Measurements from ENCODE around the gene PLA2G4D.

PLA2G4D gene

DNA sequence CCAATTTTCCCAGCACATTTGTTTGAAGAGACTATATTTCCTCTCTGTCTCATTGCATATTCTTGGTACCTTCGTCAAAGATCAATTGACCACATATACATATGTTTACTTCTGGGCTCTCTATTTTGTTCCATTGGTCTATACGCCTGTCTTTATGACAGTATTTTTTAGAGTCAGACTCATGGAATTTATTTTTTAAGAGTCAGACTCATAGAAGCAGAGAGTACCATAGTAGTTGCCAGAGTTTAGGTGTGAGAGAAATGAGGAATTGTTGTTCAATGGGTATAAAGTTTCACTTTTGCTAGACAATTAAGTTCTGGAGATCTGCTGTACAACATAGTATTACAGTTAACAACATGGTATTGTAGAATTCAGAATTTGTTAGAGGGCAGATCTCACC is 35.0 kb upstream of the PLA2G4D start:
- no peak for DNase-seq (ENCODE audit: low read depth in 3 of 3, low spot score in 1 of 3)

DNA sequence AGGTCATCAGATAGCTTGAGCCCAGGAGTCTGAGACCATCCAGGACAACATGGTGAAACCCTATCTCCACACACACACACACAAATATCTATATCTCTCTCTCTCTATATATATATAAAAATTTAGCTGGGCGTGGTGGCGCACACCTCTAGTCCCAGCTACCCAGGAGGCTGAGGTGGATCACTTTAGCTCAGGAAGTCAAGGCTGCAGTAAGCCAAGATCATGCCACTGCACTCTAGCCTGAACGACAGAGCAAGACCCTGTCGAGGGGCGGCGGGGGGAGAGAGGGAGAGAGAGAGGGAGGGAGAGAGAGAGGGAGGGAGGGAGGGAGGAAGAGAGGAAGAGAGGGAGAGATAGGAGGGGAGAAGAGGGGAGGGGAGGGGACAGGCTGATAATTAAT is 34.1 kb upstream of the PLA2G4D start:
- no peak for DNase-seq (ENCODE audit: low read depth in 3 of 3, low spot score in 1 of 3)

DNA sequence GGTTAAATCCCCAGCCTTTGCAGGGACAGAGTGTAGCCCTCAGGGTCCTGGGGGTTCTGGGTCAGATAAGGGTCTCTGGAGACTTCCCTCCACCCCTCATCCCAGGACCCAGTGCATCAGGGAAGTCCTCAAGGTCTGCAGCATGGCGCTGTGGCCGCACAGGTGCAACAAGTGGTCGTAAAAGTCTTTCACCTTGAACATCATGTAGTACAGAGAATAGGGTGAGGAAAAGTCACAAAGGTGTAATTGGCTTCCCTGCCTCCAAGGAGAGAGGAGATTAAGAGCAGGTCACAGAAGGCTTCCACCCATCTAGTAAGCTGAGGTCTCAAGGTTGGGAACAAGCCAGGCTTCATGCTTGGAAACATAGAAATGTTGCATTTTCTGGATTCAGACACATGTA is 29.2 kb upstream of the PLA2G4D start:
- no peak for DNase-seq (ENCODE audit: low read depth in 3 of 3, low spot score in 1 of 3)

DNA sequence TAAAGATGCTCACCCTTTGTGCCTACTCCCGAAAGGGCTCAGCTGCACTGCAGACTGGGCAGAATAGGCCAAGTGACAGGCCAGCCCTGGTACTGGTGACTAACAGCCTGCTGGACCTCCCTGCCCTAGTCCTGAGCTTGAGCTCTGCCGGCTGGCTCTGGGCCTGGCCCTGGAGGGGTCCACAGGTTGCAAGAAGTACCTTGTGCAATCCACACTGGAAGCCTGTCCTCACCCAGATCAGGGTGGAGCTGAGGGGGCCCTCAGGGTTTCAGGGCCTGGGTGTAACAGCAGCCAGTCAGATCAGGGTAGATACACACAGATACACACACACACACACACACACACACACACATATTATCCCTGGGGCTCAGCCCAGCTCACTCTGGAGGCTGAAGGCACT is 27.3 kb upstream of the PLA2G4D start:
- DNase-seq (ENCODE audit: low read depth in 3 of 3, low spot score in 1 of 3): no peak

DNA sequence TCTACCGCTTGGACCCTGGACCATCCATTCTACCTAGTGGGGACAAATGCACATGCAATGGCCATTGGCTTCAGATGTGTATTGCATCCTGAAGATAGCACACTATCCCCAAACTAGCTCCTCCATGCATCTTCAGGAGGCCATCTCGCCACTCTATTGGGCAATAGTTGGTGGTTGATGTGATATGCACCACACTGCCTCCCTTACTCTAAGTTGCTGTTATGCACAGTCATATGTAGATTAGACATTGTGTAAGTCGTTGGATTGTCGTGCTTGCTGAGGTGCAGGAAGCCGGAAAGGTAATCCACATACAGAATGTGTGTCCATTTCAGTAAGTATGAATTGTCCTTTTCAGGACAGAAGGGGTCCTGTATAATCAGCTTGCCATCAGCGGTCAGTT is 26.7 kb upstream of the PLA2G4D start:
- no peak for DNase-seq (ENCODE audit: low read depth in 3 of 3, low spot score in 1 of 3)

DNA sequence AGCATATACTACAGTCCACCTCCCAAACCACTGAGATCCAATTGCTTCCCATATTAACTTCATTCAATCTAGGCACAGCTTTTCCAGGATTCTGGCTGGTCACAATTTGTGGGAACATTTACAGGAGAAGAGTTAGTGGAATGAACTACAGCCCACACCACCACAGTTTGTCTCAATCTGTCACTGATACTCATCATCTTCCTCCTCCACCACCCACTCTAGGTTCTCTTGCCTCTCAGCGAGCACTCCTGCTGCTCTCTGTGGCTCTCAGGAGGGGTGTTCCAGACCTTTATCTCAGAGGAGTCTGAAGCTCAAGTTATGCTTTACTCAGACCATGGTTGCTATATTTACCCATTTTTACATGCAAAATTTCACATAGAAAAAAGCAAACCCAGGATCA is 25.9 kb upstream of the PLA2G4D start:
- no peak for DNase-seq (ENCODE audit: low read depth in 3 of 3, low spot score in 1 of 3)

DNA sequence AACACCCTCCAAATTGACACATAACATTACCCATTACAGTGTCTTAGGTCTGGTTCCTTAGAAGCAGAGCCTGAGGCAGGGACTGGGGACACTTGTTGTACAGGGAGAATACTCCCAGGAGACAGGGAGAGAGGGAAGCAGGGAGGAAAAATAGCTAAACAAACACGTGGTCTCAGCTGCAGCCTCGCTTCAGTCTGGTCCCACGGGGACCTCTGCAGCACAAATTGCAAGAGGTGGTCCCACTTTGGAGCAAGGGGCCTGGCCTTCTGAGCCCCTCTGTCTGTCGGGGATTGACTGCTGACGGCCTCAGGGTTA is 25.0 kb upstream of the PLA2G4D start:
- no peak for DNase-seq (ENCODE audit: low read depth in 3 of 3, low spot score in 1 of 3)

DNA sequence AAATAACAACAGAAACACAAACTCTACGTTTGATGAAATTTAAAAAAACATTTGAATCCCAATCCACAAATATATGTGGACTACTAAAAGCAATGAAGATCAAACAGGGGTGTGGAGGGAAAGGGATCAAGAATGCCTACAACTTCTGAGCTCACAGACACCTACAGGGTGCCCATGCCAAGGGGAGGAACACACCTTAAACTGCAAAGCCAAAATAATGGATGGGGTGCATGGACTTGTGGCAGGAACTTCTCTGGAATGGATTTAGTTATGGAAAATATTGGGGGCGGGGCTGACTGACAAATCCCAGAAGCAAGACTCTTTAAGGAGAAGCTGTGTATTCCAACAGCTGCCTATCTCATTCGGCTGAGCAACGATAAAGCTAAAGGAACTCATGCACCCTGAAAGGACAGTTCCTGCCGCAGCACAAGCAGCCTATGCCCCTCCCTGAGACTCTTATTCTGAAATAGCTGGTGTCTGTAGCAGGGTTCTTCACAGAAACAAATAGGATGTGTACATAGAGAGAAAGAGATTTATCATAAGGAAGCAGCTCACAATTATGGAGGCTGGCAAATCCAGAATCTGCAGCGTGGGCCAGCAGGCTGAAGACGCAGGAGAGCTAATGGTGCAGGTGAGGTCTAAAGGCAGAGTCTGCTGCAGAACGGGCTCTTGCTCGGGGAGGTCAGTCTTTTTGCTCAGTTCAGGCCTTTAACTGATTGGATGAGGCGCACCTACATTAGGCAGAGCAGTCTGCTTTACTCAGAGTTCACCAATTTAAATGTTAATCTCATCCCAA is 24.5 kb upstream of the PLA2G4D start:
- DNase-seq (ENCODE audit: low read depth in 3 of 3, low spot score in 1 of 3): no peak

DNA sequence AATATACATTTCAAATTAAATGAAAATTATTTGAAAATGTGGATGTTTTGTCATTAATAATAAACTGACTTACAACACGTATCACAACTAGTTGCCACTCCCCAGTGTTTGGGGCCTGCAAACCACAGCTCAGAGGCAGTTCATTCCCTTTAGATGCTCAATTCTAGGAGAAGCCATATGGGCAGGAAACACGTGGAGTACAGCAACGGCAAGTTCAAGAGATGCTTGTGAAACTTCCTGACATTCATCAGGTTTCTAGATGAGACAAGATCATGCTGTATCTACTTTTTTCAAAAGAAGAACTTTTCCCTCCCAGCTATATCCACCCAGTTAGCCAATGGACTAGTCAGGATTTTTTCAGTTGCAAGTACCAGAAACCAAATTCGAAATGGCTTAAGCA is 17.6 kb upstream of the PLA2G4D start:
- DNase-seq (ENCODE audit: low read depth in 3 of 3, low spot score in 1 of 3): no peak

DNA sequence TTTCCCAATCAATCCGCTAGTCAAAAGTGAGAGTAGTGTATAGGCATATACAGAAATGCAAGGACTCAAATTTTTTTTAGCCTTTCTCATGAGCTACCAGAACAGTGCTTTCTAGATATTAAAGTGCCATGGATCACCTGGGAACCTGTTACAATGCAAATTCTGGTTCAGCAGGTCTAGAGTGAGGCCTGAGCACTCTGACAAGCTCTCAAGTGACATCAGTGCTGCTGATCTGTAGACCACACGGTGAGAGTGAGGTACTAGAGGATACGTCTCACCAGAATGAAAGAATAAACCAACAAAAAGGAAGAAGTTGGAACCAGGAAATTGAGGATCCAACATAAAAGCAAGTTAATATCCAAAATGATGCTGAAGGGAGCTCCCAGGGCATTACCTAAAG is 16.0 kb upstream of the PLA2G4D start:
- no peak for DNase-seq (ENCODE audit: low read depth in 3 of 3, low spot score in 1 of 3)

DNA sequence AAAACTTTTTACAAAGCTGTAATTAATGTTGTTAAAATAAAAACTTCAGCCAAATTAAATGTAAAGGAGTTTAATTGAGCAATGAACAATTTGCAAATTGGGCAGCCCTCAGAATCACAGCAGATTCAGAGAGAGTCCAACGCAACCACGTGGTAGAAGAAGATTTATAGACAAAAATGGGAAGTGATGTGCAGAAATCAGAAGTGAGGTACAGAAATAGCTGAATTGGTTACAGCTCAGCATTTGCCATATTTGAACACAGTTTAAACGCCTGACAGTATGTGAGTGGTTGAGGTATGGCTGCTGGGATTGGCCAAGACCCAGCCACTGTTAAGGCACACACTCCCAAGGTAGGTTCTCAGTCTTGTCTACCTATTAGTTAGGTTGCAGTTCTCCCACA is 14.4 kb upstream of the PLA2G4D start:
- DNase-seq (ENCODE audit: low read depth in 3 of 3, low spot score in 1 of 3): no peak

DNA sequence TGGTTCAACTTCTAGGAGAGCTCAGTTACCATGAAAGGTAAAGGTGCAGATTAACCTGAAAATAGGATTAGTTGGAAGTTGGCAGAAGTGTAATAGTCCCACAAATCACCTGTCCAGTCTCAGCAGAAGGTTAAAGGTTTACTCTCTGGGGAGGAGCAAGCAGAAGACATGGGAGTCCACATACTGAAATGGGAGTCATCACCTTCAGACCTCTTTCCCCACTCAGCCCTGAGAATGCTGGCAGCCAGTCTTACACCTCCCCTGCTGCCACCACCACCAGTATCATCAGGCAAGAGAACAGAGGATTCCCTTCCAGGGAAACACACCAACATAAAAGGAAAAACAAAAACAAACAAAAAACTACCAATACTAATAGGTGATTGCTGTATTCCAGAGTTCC is 13.8 kb upstream of the PLA2G4D start:
- no peak for DNase-seq (ENCODE audit: low read depth in 3 of 3, low spot score in 1 of 3)

DNA sequence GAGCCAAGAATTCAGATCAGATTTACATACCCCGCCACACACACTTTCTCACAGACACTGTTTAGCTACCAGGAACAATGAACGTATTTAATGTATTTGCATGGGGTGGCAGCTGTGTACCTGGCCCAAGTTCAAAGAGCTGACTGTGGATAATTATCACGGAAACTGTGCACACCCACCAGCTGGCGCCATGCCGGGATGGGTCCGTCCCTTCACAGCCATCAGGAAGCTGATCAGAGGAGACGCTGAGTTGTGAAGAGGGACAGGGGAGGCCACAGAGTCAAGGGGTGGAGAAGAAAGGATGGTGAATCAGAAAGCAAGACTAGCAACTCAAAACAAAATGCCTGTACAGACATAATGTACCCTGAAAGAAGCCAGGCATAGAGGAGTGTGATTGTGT is 13.1 kb upstream of the PLA2G4D start:
- DNase-seq (ENCODE audit: low read depth in 3 of 3, low spot score in 1 of 3): no peak

DNA sequence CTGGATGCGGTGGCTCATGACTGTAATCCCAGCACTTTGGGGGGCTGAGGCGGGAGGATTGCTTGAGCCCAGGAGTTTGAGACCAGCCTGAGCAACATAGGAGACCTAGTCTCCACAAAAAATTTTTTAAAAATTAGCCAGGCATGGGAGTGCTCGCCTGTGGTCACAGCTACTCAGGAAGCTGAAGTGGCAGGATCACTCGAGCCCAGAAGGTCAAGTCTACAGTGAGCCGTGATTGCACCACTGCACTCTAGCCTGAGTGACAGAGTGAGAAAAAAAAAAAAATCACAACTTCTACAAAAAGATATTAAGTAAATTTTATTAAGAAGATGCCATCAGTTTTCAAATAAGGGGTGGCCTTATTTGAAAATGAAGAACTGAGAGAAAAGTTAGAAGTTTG is 11.9 kb upstream of the PLA2G4D start:
- no peak for DNase-seq (ENCODE audit: low read depth in 3 of 3, low spot score in 1 of 3)

DNA sequence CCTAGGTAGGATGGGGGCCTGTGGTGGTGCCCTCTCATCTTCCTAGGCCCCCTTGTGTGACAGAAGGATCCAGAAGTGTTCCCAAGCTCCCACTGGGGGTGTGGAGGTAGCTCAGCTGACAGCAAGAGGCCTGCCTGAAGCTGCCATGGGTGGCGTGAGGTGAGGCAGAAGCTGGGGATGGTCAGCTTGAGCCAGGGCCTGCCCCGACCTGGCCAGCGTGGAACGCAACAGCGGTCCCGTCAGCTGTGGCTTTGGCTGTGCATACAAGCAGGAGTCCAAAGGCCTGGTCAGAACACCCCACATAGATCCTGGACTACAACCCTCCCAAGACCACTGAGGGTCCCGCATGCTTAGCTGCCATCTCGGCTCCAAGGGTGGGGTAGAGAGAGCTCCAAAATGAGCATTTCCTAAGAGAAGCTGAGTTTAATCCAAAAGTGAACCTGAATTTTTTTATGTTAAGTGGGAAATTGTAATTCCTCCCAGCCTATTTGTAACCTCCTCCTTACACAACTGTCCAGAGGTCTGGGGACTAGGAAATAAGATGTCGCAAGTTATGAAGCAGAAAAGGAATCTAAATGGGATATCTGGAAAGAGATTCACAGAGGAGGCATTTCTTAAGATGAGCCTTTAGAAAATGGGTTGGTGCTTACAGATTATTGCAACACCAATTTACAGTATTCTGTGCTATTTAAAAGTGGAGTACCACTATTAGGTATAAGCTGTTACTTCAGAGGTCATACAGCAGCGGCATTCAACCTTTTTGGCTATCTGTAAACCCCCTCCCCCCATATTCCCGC is 9.9 kb upstream of the PLA2G4D start:
- no peak for DNase-seq (ENCODE audit: low read depth in 3 of 3, low spot score in 1 of 3)

DNA sequence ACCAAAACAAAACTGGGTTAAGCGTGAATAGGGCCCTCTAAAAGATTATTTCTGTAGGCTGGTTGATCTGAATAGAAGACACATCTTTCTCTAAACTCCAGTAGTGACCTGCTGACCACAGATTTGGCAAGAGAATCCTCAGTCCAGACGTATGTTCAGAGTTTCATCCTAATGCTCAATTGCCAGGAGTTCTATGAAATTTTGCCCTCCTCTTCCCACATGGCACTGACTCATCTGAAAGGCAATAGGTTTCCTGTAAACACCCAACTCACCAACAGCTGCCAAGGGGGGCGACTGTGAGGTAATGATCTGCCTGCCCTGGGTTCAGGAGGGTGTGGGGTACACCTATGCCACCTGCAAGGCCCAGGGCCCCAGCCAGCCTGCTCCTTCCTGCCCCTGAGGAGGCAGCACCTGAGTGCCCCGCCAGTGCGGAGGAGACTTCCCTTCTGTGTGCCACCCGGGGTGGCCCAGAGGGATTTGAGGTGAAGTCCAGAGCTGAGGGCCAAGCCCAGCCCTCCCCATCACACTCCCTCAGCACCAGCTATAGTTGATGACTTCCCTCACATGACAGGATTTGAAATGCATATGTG is 8.4 kb upstream of the PLA2G4D start:
- no peak for DNase-seq (ENCODE audit: low read depth in 3 of 3, low spot score in 1 of 3)

DNA sequence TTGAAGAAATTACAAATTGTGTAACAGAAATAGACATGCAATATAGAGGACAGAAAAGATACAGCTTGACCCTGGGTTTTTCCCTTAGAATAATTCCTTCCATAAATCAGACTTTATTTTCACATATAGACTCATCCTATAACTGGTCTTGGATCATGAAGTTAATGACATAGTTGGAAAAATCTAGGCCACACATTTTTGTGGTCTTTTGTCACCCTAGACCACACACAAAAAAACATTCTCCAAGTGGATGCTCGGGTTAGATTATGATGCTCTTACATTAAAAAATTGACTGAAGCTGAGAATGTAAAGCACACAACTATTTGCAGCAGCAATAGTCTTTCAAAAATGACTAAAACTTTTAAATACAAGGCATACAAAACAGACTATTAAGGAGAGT is 7.5 kb upstream of the PLA2G4D start:
- DNase-seq (ENCODE audit: low read depth in 3 of 3, low spot score in 1 of 3): no peak

DNA sequence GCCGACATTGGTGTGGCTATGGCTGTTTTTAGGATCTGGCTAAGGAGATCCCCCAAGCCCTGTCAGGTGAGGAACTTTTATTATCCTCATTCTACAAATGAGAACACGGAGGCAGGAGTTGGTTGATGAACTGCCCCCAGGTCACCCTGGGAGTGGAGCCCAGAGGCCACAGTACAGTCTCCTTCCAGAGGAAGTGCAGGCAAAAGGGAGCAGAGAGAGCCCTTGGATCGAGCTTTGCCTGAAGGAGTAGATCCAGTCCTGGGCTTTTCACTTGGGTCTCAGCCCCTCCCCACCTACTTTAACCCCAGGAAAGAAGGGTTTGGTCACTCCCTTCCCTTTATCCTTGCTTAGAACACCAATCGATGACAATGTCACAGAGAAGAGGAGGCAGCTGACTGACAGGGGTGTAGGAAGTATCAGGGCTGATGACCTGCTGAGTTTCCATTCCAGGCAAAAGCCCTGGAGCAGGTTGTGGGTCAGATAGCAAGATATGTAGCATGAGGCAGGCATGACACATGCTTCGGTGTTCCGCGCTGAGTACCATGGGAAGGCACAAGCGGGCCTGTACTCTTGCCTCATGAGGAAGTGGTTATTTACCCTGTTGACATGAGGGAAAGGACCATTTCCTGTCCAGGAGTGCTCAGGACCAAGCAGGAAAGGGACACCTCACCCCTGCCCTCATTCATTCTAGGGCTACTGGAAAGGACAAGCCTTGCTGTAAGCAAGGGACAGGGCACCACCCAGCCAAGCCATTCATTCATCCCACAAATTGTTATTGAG is 5.8 kb upstream of the PLA2G4D start:
- no peak for DNase-seq (ENCODE audit: low read depth in 3 of 3, low spot score in 1 of 3)

DNA sequence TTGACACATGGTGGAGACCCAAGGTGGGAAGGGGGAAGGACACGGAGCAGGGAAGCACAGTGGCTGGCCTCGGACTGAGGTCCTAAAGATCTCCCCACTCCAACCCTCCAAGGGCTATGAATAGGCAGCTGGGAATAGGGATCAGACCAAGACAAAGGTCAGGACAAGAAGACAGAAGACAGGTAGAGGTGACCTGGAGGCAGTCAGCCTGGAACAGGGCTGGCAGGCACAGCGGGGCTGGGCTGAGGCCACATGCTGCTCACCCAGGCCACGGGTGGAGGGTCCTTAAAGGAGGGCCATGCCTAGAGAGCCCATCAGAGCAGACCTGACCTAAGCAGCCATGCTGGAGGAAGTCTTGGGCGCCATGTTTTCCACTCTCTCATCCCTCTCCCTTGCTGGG is 2.7 kb upstream of the PLA2G4D start:
- no peak for DNase-seq (ENCODE audit: low read depth in 3 of 3, low spot score in 1 of 3)

DNA sequence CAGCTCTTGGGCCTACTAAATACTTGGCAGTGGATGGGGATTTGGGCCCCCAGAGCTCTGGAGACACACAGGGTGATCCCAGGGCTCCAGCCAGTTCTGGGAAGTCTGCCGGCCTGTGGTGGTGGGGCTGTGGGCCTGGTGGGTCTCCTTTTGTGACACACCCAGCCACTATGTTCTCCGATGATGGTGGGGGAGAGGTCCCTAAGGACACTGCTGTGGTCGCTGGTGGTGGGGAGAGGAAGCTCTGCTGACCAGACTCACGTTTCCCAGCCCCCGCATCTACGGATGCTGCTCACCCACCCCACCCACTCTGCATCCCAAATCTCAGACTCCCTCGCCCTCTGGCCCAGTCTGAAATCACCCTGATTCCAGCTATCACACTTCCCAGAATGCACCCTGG is 396 bp downstream of the PLA2G4D start:
- DNase-seq (ENCODE audit: low read depth in 3 of 3, low spot score in 1 of 3): no peak

DNA sequence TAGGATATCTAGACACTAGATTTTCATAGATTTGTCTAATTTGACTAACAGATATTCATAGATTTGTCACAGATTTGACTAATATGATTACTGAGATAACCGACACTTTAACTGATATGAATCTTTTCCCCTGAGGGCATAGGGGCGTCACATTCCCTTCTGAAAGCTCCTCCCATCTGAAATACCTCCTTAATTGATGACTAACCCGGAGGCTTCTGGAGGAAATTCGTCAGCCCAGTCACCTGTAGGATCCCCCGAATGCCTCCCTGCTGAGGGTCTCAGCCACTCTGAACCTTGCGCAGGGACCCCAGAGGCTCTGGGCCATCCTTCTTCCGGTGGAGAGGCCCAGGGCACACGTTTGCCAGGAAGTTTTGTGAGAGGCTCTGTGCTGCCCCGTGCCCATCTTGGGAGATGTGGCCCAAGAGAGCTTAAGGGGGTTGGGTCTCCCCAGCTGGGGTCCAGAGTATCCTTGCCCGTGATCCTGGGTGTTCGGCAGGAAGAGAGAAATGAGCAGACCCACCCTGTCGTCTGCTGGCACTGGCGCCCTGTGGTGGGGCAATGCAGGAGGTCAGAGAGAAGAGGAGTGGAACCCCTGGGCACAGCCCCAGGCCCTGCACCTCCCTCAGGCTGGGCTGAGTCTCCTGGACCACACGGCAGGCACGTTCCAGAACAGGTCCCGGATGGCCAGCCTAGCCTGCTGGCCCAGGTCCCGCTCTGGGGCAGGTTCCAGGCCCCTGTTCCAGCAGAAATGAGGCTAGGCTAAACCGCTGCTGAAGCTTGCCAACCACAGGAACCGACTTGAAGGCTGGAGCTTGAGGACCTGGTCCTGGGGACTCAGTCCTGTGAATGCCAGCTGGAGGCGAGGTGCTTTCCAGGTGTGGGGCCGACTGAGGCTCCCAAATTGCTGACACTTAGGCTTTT is 1.7 kb downstream of the PLA2G4D start:
- DNase-seq (ENCODE audit: low read depth in 3 of 3, low spot score in 1 of 3): no peak
